Activated naive CD4-positive, alpha-beta T cell treated with anti-CD3 and anti-CD28 coated beads, Interleukin-2, amount 10 ng/mL, durations not matched to agents 7 days and 5 days (primary cell): Measurements from ENCODE around the gene LRSAM1.
A peak's percentile ranks its signal among the peaks of the same experiment; 100 is the strongest.

Source experiments
- CTCF ChIA-PET: fragments of 350-600 bp; sonication (Branson Sonifier 250); formaldehyde crosslinking; loops from one replicate; lab custom pipeline; 2021; ENCODE audit warnings: antibody characterized with exemption; lab: Charles Lee
- DNase-seq: peaks from one replicate; pipeline ENCODE4 v3.0.0-alpha.2; 2020
- H3K27ac Mint-ChIP-seq: one replicate; pipeline ENCODE4 v1.8.0; 2021; ENCODE audit warnings: mild to moderate bottlenecking, moderate library complexity, mixed read lengths
- H3K27me3 Mint-ChIP-seq: one replicate; pipeline ENCODE4 v1.8.0; 2021; ENCODE audit warnings: mild to moderate bottlenecking, mixed read lengths
- H3K36me3 Mint-ChIP-seq: one replicate; pipeline ENCODE4 v1.8.0; 2021; ENCODE audit warnings: mixed read lengths
- H3K4me1 Mint-ChIP-seq: one replicate; pipeline ENCODE4 v1.8.0; 2021; ENCODE audit warnings: mixed read lengths
- H3K4me3 Mint-ChIP-seq: one replicate; pipeline ENCODE4 v1.8.0; 2021; ENCODE audit warnings: mild to moderate bottlenecking, moderate library complexity, mixed read lengths
- H3K9me3 Mint-ChIP-seq: one replicate; pipeline ENCODE4 v1.8.0; 2021; ENCODE audit warnings: mixed read lengths

The LRSAM1 gene

GRCh38 chr9:127514468-127514867 lies 63.2 kb downstream of the LRSAM1 start:
- CTCF ChIA-PET: interaction anchor here (2.0 to 2.2 kb wide), 2 partner anchors 11 to 221 kb away, joined by 4 to 5 read pairs; partner anchors contain the start of gene TOR2A
- no peaks in the 10 kb centered on the region for H3K9me3 Mint-ChIP-seq
- peaks cover 40% of the 10 kb centered on the region for H3K36me3 Mint-ChIP-seq
- no peak overlapping the region for H3K4me3 Mint-ChIP-seq
- no peaks in the 10 kb centered on the region for H3K27me3 Mint-ChIP-seq
- no peak overlapping the region for H3K27ac Mint-ChIP-seq
- no peak for DNase-seq
- peaks cover 3% of the 10 kb centered on the region for H3K4me1 Mint-ChIP-seq

- H3K36me3 Mint-ChIP-seq: peaks cover 50% of the 10 kb centered on the region
- H3K9me3 Mint-ChIP-seq: no peaks in the 10 kb centered on the region
- CTCF ChIA-PET: interaction anchor here (1.8 kb wide), 1 partner anchor 13 kb away, joined by 7 read pairs; no protein-coding TSS in a partner anchor
- H3K4me1 Mint-ChIP-seq: peaks cover 12% of the 10 kb centered on the region
- no peak for DNase-seq
- no peak overlapping the region for H3K4me3 Mint-ChIP-seq
- H3K27ac Mint-ChIP-seq: no peak overlapping the region
- no peaks in the 10 kb centered on the region for H3K27me3 Mint-ChIP-seq
These were observed 65.7 kb downstream of the LRSAM1 start for GRCh38 chr9:127516835-127517607.

GRCh38 chr9:127517620-127518019 lies 66.3 kb downstream of the LRSAM1 start:
- Mint-ChIP-seq H3K36me3 (peaks cover 54% of the 10 kb centered on the region), H3K4me3 (no peak overlapping the region), H3K4me1 (peaks cover 13% of the 10 kb centered on the region), H3K27ac (no peak overlapping the region), H3K9me3 (no peaks in the 10 kb centered on the region), H3K27me3 (no peaks in the 10 kb centered on the region)
- DNase-seq: no peak
- CTCF ChIA-PET: no interaction called here

- DNase-seq: no peak
- CTCF ChIA-PET: no interaction called here
- H3K4me1 Mint-ChIP-seq: peaks cover 16% of the 10 kb centered on the region
- peaks cover 4% of the 10 kb centered on the region for H3K9me3 Mint-ChIP-seq
- H3K4me3 Mint-ChIP-seq: no peak overlapping the region
- H3K36me3 Mint-ChIP-seq: peaks cover 52% of the 10 kb centered on the region
- H3K27me3 Mint-ChIP-seq: no peaks in the 10 kb centered on the region
- no peak overlapping the region for H3K27ac Mint-ChIP-seq
These were observed 67.0 kb downstream of the LRSAM1 start for GRCh38 chr9:127518091-127518856.

GRCh38 chr9:127519301-127520166 lies 68.2 kb downstream of the LRSAM1 start:
- peak; percentile 38 for DNase-seq
- Mint-ChIP-seq H3K4me3 (no peak overlapping the region), H3K27ac (peak overlapping the region; percentile 82), H3K27me3 (no peaks in the 10 kb centered on the region), H3K36me3 (peaks cover 61% of the 10 kb centered on the region), H3K4me1 (peaks cover 16% of the 10 kb centered on the region), H3K9me3 (peaks cover 12% of the 10 kb centered on the region)
- CTCF ChIA-PET: no interaction called here

- Mint-ChIP-seq H3K9me3 (peaks cover 26% of the 10 kb centered on the region), H3K36me3 (peaks cover 72% of the 10 kb centered on the region), H3K4me3 (no peak overlapping the region), H3K27ac (no peak overlapping the region), H3K27me3 (no peaks in the 10 kb centered on the region), H3K4me1 (peaks cover 16% of the 10 kb centered on the region)
- CTCF ChIA-PET: interaction anchor here (0.7 to 1.7 kb wide), 3 partner anchors 64 to 357 kb away, joined by 3 to 4 read pairs (median 3); no protein-coding TSS in a partner anchor
- no peak for DNase-seq
These were observed 69.9 kb downstream of the LRSAM1 start for GRCh38 chr9:127520941-127521918.

GRCh38 chr9:127521919-127522304 lies 70.6 kb downstream of the LRSAM1 start:
- CTCF ChIA-PET: interaction anchor here (1.7 kb wide), 1 partner anchor 64 kb away, joined by 4 read pairs; no protein-coding TSS in a partner anchor
- Mint-ChIP-seq H3K4me3 (no peak overlapping the region), H3K27me3 (no peaks in the 10 kb centered on the region), H3K36me3 (peaks cover 75% of the 10 kb centered on the region), H3K27ac (no peak overlapping the region), H3K4me1 (peaks cover 16% of the 10 kb centered on the region), H3K9me3 (peaks cover 30% of the 10 kb centered on the region)
- DNase-seq: no peak

- Mint-ChIP-seq H3K4me3 (no peak overlapping the region), H3K9me3 (peaks cover 30% of the 10 kb centered on the region), H3K27ac (peak overlapping the region; percentile 69), H3K36me3 (peaks cover 71% of the 10 kb centered on the region), H3K4me1 (peaks cover 16% of the 10 kb centered on the region), H3K27me3 (no peaks in the 10 kb centered on the region)
- CTCF ChIA-PET: no interaction called here
- no peak for DNase-seq
These were observed 71.4 kb downstream of the LRSAM1 start for GRCh38 chr9:127522727-127523126.

- Mint-ChIP-seq H3K27ac (no peak overlapping the region), H3K4me3 (no peak overlapping the region), H3K9me3 (peaks cover 30% of the 10 kb centered on the region), H3K36me3 (peaks cover 70% of the 10 kb centered on the region), H3K27me3 (no peaks in the 10 kb centered on the region), H3K4me1 (peaks cover 16% of the 10 kb centered on the region)
- CTCF ChIA-PET: no interaction called here
- DNase-seq: peak; percentile 59
These were observed 72.1 kb downstream of the LRSAM1 start for GRCh38 chr9:127523312-127523851.

GRCh38 chr9:127524373-127524772 lies 73.1 kb downstream of the LRSAM1 start:
- Mint-ChIP-seq H3K9me3 (peaks cover 30% of the 10 kb centered on the region), H3K27me3 (no peaks in the 10 kb centered on the region), H3K4me3 (no peak overlapping the region), H3K27ac (no peak overlapping the region), H3K4me1 (peaks cover 14% of the 10 kb centered on the region), H3K36me3 (peaks cover 69% of the 10 kb centered on the region)
- CTCF ChIA-PET: no interaction called here
- DNase-seq: no peak

- no peak overlapping the region for H3K4me3 Mint-ChIP-seq
- H3K36me3 Mint-ChIP-seq: peaks cover 70% of the 10 kb centered on the region
- H3K4me1 Mint-ChIP-seq: peaks cover 4% of the 10 kb centered on the region
- H3K9me3 Mint-ChIP-seq: peaks cover 30% of the 10 kb centered on the region
- CTCF ChIA-PET: interaction anchor here (0.7 to 2.4 kb wide), 12 partner anchors 10 to 209 kb away, joined by 3 to 20 read pairs (median 5); partner anchors contain the start of gene TOR2A
- no peaks in the 10 kb centered on the region for H3K27me3 Mint-ChIP-seq
- no peak overlapping the region for H3K27ac Mint-ChIP-seq
- DNase-seq: peak; percentile 46
These were observed 74.3 kb downstream of the LRSAM1 start for GRCh38 chr9:127525401-127526188.
